HepG2 (cell line): Measurements from ENCODE around the gene DNAJB6. TPM values are rescaled to one million over a fixed set of nuclear protein-coding genes. Genes with fewer than 3 reads are reported as not detected.

Source experiments
- ATAC-seq: fragments of 200-7000 bp; cut with Tn5 transposase; 3 replicates; pipeline ENCODE4 v1.9.1; 2020; ENCODE audit warnings: mild to moderate bottlenecking, moderate library complexity
- BruUV-seq: library from RNA; stranded (reverse); fragments of 400-500 nt; replicated peaks from 2 replicates; lab custom pipeline; 2021; lab: Mats Ljungman, UMichigan
- CTCF ChIA-PET: fragments of 300-600 bp; formaldehyde crosslinking; extraction: SDS; loops from one replicate; lab custom pipeline; 2021; ENCODE audit warnings: low total read pairs, inconsistent platforms, low intra/inter-chr PET ratio; lab: Yijun Ruan, JAX
- POLR2A ChIA-PET: fragments of 350-600 bp; sonication (Branson Sonifier 250); formaldehyde crosslinking; loops from one replicate; lab custom pipeline; 2020; ENCODE audit warnings: antibody characterized with exemption, inconsistent platforms; lab: Yijun Ruan, JAX
- DNase-seq: peaks from one replicate; pipeline ENCODE4 v3.0.0-alpha.2; 2015; ENCODE audit warnings: low spot score
- FAIRE-seq: peaks from 3 replicates; lab custom pipeline; 2011; peaks lifted over from hg19 to GRCh38; lab: Jason Lieb, UNC
- H2AFZ ChIP-seq: one replicate; pipeline ENCODE4 v1.6.1; 2011; ENCODE audit warnings: low read length, inconsistent platforms
- H3K27ac ChIP-seq: fragments of 300-600 bp; 3 replicates; pipeline ENCODE4 v1.8.0; 2011; ENCODE audit warnings: mixed run types, mild to moderate bottlenecking, mixed read lengths, low read length, inconsistent platforms; ENCODE audit not compliant: insufficient read depth; ENCODE audit errors: extremely low read length
- H3K27me3 ChIP-seq, 2 experiments: fragments of 200-600 bp in 1 of 2; 2 replicates in 1 of 2; 3 replicates in 1 of 2; pipeline versions ENCODE4 v1.6.0 to v1.8.0; 2011; ENCODE audit warnings: low read length in 2 of 2, mild to moderate bottlenecking in 2 of 2, moderate library complexity in 2 of 2, inconsistent platforms in 1 of 2; ENCODE audit not compliant: insufficient read depth in 2 of 2, control insufficient read depth in 1 of 2
- H3K36me3 ChIP-seq, 2 experiments: fragments of 200-600 bp in 1 of 2; replicated peaks in 1 of 2; 2 replicates in 1 of 2; 3 replicates in 1 of 2; pipeline versions ENCODE4 v1.5.1 to v1.8.0; 2011; ENCODE audit warnings: low read length in 2 of 2, inconsistent platforms in 1 of 2; ENCODE audit not compliant: insufficient read depth in 2 of 2, control insufficient read depth in 1 of 2
- H3K4me1 ChIP-seq: 2 replicates; pipeline ENCODE4 v1.5.1; 2012; ENCODE audit warnings: low read length, inconsistent platforms; ENCODE audit not compliant: insufficient read depth
- H3K4me2 ChIP-seq: 2 replicates; pipeline ENCODE4 v1.6.0; 2011; ENCODE audit warnings: low read depth, low read length, inconsistent platforms
- H3K4me3 ChIP-seq, 3 experiments: fragments of 200-600 bp in 1 of 3; sonication (generic), shearing (Covaris generic) in 1 of 3; replicated peaks in 1 of 3; 2 replicates each; pipeline ENCODE4 v1.5.1; 2011 to 2016; ENCODE audit warnings: low read length in 3 of 3, inconsistent platforms in 2 of 3, low read depth in 2 of 3, mild to moderate bottlenecking in 2 of 3, control low read depth in 1 of 3, mixed read lengths in 1 of 3; ENCODE audit not compliant: insufficient read depth in 1 of 3
- H3K79me2 ChIP-seq: one replicate; pipeline ENCODE4 v1.6.1; 2011; ENCODE audit warnings: low read length, inconsistent platforms; ENCODE audit not compliant: insufficient read depth
- H3K9ac ChIP-seq: 2 replicates; pipeline ENCODE4 v1.6.0; 2011; ENCODE audit warnings: mild to moderate bottlenecking, low read depth, low read length, inconsistent platforms; ENCODE audit not compliant: insufficient read depth
- H3K9me3 ChIP-seq: 2 replicates; pipeline ENCODE4 v1.5.1; 2012; ENCODE audit warnings: mild to moderate bottlenecking, low read length
- H4K20me1 ChIP-seq: 2 replicates; pipeline ENCODE4 v1.6.0; 2011; ENCODE audit warnings: inconsistent platforms, mild to moderate bottlenecking, low read length, moderate library complexity; ENCODE audit not compliant: insufficient read depth
- GABPA ChIP-seq, 2 experiments: IDR thresholded peaks; 2 replicates each; pipeline ENCODE4 v1.6.1; 2011 to 2016; ENCODE audit warnings: low read depth in 2 of 2, low read length in 1 of 2, missing biosample characterization in 1 of 2, missing genetic modification characterization in 1 of 2
- HCFC1 ChIP-seq: fragments of 150-350 bp; IDR thresholded peaks from 2 replicates; pipeline ENCODE4 v1.6.1; 2014; ENCODE audit warnings: low read depth, low read length
- KDM2A ChIP-seq: sonication (generic); formaldehyde crosslinking; IDR thresholded peaks from 2 replicates; pipeline ENCODE4 v1.4.0; 2020; ENCODE audit warnings: low read depth, missing genetic modification reagents, borderline replicate concordance
- MAFF ChIP-seq: IDR thresholded peaks from 2 replicates; pipeline ENCODE4 v1.6.1; 2011; ENCODE audit warnings: low read depth, low read length, improper control_type of control experiment
- MAFK ChIP-seq, 2 experiments: IDR thresholded peaks in 1 of 2; conservative IDR thresholded peaks in 1 of 2; 2 replicates each; pipeline ENCODE4 v1.6.1; 2011; ENCODE audit warnings: improper control_type of control experiment in 2 of 2, low read length in 2 of 2
- MATR3 ChIP-seq: sonication (generic); formaldehyde crosslinking; IDR thresholded peaks from 2 replicates; pipeline ENCODE4 v1.4.0; 2020; ENCODE audit warnings: missing genetic modification reagents
- NFYC ChIP-seq: IDR thresholded peaks from 2 replicates; pipeline ENCODE4 v1.6.1; 2016; ENCODE audit warnings: missing genetic modification reagents, missing compliant biosample characterization
- SIX1 ChIP-seq: sonication (generic); formaldehyde crosslinking; IDR thresholded peaks from 2 replicates; pipeline ENCODE4 v1.4.0; 2020; ENCODE audit warnings: missing genetic modification reagents, borderline replicate concordance
- ZNF580 ChIP-seq: IDR thresholded peaks from 2 replicates; pipeline ENCODE4 v1.6.1; 2016; ENCODE audit warnings: low read depth, borderline replicate concordance
- ZNF713 ChIP-seq: sonication (generic); formaldehyde crosslinking; IDR thresholded peaks from 2 replicates; pipeline ENCODE4 v1.4.0; 2020; ENCODE audit warnings: mild to moderate bottlenecking, missing genetic modification reagents
- ZSCAN22 ChIP-seq: sonication (generic); formaldehyde crosslinking; IDR thresholded peaks from 2 replicates; pipeline ENCODE4 v1.4.0; 2020; ENCODE audit warnings: mild to moderate bottlenecking, missing genetic modification reagents
- WGBS: methylation state at CpG from one replicate; pipeline ENCODE4 v1.1.6; 2017; ENCODE audit warnings: low lambda C conversion rate; 5-methylcytosine and 5-hydroxymethylcytosine counted together
- in situ Hi-C: cut with HindIII; loops from 2 replicates; pipeline ENCODE4 v1.10.0; 2017; ENCODE audit warnings: low pct_unique_long_range_greater_than_20kb; ENCODE audit not compliant: extremely low pct_ligation_motif_present
- intact Hi-C: fragments of 100-400 bp; cut with micrococcal nuclease; formaldehyde crosslinking; loops from one replicate; pipeline ENCODE4 v1.10.0; 2022; ENCODE audit not compliant: unreplicated experiment
- polyA plus RNA-seq, 8 experiments: library from polyadenylated mRNA; depleted of rRNA in 3 of 8; stranded (reverse) in 7 of 8; unstranded in 1 of 8; fragments of >200 nt; fragmentation: Illumina TruSeq in 4 of 8; extraction: Trizol in 4 of 8; gene quantifications; 2 replicates each; pipeline versions ENCODE4 v1.2.1 to v1.2.3, GENCODE V29; 2011 to 2016; ENCODE audit warnings: low read depth in 4 of 8, missing spikeins in 1 of 8, mixed read lengths in 1 of 8; ENCODE audit not compliant: insufficient read depth in 1 of 8
- total RNA-seq, 5 experiments: library from RNA; depleted of rRNA; stranded (reverse); fragments of >200 nt; fragmentation: Illumina TruSeq; extraction: Trizol; gene quantifications; 2 replicates each; pipeline ENCODE4 v1.2.3, GENCODE V29; 2016; ENCODE audit warnings: low read depth in 1 of 5

Gene DNAJB6
- total and polyA plus RNA-seq, 2 of the 13 experiments (the other 11 are each of a cell fraction or from before 2014, with no cell fraction given): 29.9 to 53.9 TPM

GRCh38 chr7:157378390-157378789 lies 41.6 kb downstream of the DNAJB6 start:
- TF ChIP-seq MAFK (conservative IDR thresholded peaks at IDR 0.05 in 1 of 2, IDR thresholded peaks at IDR 0.05 in 1 of 2; ENCODE audit: low read length in 2 of 2): peak; percentile 5 to 50; a peak in 2 of 4 replicates
- TF ChIP-seq GABPA (IDR thresholded peaks at IDR 0.05; ENCODE audit: low read depth, low read length): no peak
- TF ChIP-seq GABPA (CRISPR knock-in tag; IDR thresholded peaks at IDR 0.05; ENCODE audit: low read depth): no peak
- TF ChIP-seq MAFF: 0 out of 2 replicates have a peak, but pooled peaks have one; percentile 17
- TF ChIP-seq NFYC: no peak
- no peak for TF ChIP-seq HCFC1
- no peak for TF ChIP-seq KDM2A
- no peak overlapping the region for H3K4me2 ChIP-seq
- peaks cover 33% of the 10 kb centered on the region for H4K20me1 ChIP-seq
- ChIA-PET CTCF (no interaction called here), POLR2A (no interaction called here)
- peaks cover 14 to 67% of the 10 kb centered on the region in 2 experiments for H3K36me3 ChIP-seq
- H3K79me2 ChIP-seq: peaks cover 51% of the 10 kb centered on the region
- no peak overlapping the region for H2AFZ ChIP-seq
- H3K27me3 ChIP-seq: no peaks in the 10 kb centered on the region
- H3K9me3 ChIP-seq: no peaks in the 10 kb centered on the region
- in situ Hi-C loops: no loop called here
- intact Hi-C loops: no loop called here
- no peak for FAIRE-seq
- no peak overlapping the region for H3K4me3 ChIP-seq
- H3K9ac ChIP-seq: no peak overlapping the region
- ATAC-seq: no peak
- H3K4me1 ChIP-seq: no peaks in the 10 kb centered on the region
- WGBS: 95% methylated on average over 16 of the region's 16 CpGs
- BruUV-seq: no TSS peak
- no peak for DNase-seq
- H3K27ac ChIP-seq: no peak overlapping the region

- H3K36me3 ChIP-seq: peaks cover 15 to 67% of the 10 kb centered on the region in 2 experiments
- intact Hi-C loops (no loop called here), in situ Hi-C loops (no loop called here)
- no peak overlapping the region for H3K4me3 ChIP-seq
- TF ChIP-seq ZSCAN22 (CRISPR knock-in tag) (no peak), MATR3 (CRISPR knock-in tag) (no peak), ZNF713 (CRISPR knock-in tag) (no peak), SIX1 (CRISPR knock-in tag) (no peak), ZNF580 (CRISPR knock-in tag) (no peak)
- no peak overlapping the region for H3K9ac ChIP-seq
- peaks cover 33% of the 10 kb centered on the region for H4K20me1 ChIP-seq
- CTCF ChIA-PET: no interaction called here
- no peak overlapping the region for H3K27ac ChIP-seq
- no peak for FAIRE-seq
- POLR2A ChIA-PET: no interaction called here
- H2AFZ ChIP-seq: no peak overlapping the region
- no peak for DNase-seq
- H3K9me3 ChIP-seq: no peaks in the 10 kb centered on the region
- ATAC-seq: no peak
- WGBS: no CpG with 5 or more reads among the region's 1 CpG
- H3K79me2 ChIP-seq: peaks cover 42% of the 10 kb centered on the region
- no peak overlapping the region for H3K4me2 ChIP-seq
- no TSS peak for BruUV-seq
- no peaks in the 10 kb centered on the region for H3K27me3 ChIP-seq
- H3K4me1 ChIP-seq: no peaks in the 10 kb centered on the region
These were observed 42.7 kb downstream of the DNAJB6 start for GRCh38 chr7:157379493-157379892.
